Endodermal cell (in vitro differentiated cells): ENCODE measurements around the gene ZNF597. TPM values are rescaled to one million over a fixed set of nuclear protein-coding genes. Genes with fewer than 3 reads are reported as not detected.

Source experiments
- DNase-seq: peaks from one replicate; pipeline ENCODE4 v3.0.0-alpha.2; 2017
- H3K27ac ChIP-seq: 2 replicates; pipeline ENCODE4 v1.5.1; 2013; ENCODE audit warnings: mild to moderate bottlenecking, low read depth, low read length, moderate library complexity
- H3K27me3 ChIP-seq: 2 replicates; pipeline ENCODE4 v1.6.1; 2013; ENCODE audit warnings: mild to moderate bottlenecking, low read length, moderate library complexity; ENCODE audit not compliant: insufficient read depth, control insufficient read depth, poor library complexity, severe bottlenecking
- H3K36me3 ChIP-seq: 2 replicates; pipeline ENCODE4 v1.7.0; 2013; ENCODE audit warnings: mild to moderate bottlenecking, low read length, moderate library complexity; ENCODE audit not compliant: control insufficient read depth, insufficient read depth
- H3K4me1 ChIP-seq: one replicate; pipeline ENCODE4 v1.7.0; 2013; ENCODE audit warnings: low read length; ENCODE audit not compliant: control insufficient read depth, insufficient read depth
- H3K4me3 ChIP-seq: 2 replicates; pipeline ENCODE4 v1.5.1; 2013; ENCODE audit warnings: mild to moderate bottlenecking, low read length, moderate library complexity
- H3K9ac ChIP-seq: 2 replicates; pipeline ENCODE4 v1.6.1; 2013; ENCODE audit warnings: mild to moderate bottlenecking, low read length, moderate library complexity; ENCODE audit not compliant: poor library complexity, severe bottlenecking; ENCODE audit errors: extremely low read depth
- H3K9me3 ChIP-seq: 2 replicates; pipeline ENCODE4 v1.6.1; 2013; ENCODE audit warnings: mild to moderate bottlenecking, low read length, moderate library complexity; ENCODE audit not compliant: control insufficient read depth
- H3K27ac Mint-ChIP-seq: 2 replicates; pipeline ENCODE4 v1.8.0; 2020; ENCODE audit warnings: mixed read lengths
- H3K27me3 Mint-ChIP-seq: 2 replicates; pipeline ENCODE4 v1.8.0; 2021; ENCODE audit warnings: mild to moderate bottlenecking, mixed read lengths; ENCODE audit not compliant: insufficient read depth
- H3K36me3 Mint-ChIP-seq: 2 replicates; pipeline ENCODE4 v1.8.0; 2020; ENCODE audit warnings: low read depth, mixed read lengths
- H3K4me1 Mint-ChIP-seq: 2 replicates; pipeline ENCODE4 v1.8.0; 2020; ENCODE audit warnings: mixed read lengths
- H3K4me3 Mint-ChIP-seq: 2 replicates; pipeline ENCODE4 v1.8.0; 2020; ENCODE audit warnings: mild to moderate bottlenecking, moderate library complexity, mixed read lengths
- H3K9me3 Mint-ChIP-seq: 2 replicates; pipeline ENCODE4 v1.8.0; 2020; ENCODE audit warnings: mild to moderate bottlenecking, mixed read lengths
- CTCF ChIP-seq: fragments of 200-600 bp; sonication (generic); conservative IDR thresholded peaks from 2 replicates; pipeline ENCODE4 v1.5.0; 2021; ENCODE audit warnings: antibody characterized with exemption, mild to moderate bottlenecking
- WGBS, 2 experiments: methylation state at CpG; one replicate each; pipeline versions ENCODE4 v1.1.5 to v1.1.7; 2013; ENCODE audit warnings: missing lambda C conversion rate in 2 of 2, mixed read lengths in 1 of 2; ENCODE audit not compliant: insufficient coverage in 1 of 2, insufficient read length in 1 of 2; 5-methylcytosine and 5-hydroxymethylcytosine counted together
- total RNA-seq, 2 donors: library from RNA; stranded (reverse); fragmentation: NEBNext Ultra II Directional in 1 of 2; extraction: Animal tissue kit (Norgen Biotek cat#: 25700) in 1 of 2; gene quantifications; 2 replicates in 1 of 2; 3 replicates in 1 of 2; pipeline ENCODE4 v1.2.1, GENCODE V29; 2021

Gene ZNF597
- total RNA-seq, 2 donors from 2014 or later: 2.0 to 3.1 TPM

GRCh38 chr16:3465911-3466584 lies 22.7 kb upstream of the ZNF597 start:
- Histone ChIP-seq H3K36me3 (peaks cover 28% of the 10 kb centered on the region), H3K27me3 (no peaks in the 10 kb centered on the region), H3K9me3 (no peaks in the 10 kb centered on the region), H3K4me3 (no peak overlapping the region), H3K4me1 (peaks cover 4% of the 10 kb centered on the region), H3K9ac (no peak overlapping the region), H3K27ac (no peak overlapping the region)
- Mint-ChIP-seq H3K27ac (no peak overlapping the region), H3K36me3 (peaks cover 38% of the 10 kb centered on the region), H3K4me3 (no peak overlapping the region), H3K4me1 (peaks cover 37% of the 10 kb centered on the region), H3K9me3 (no peaks in the 10 kb centered on the region), H3K27me3 (no peaks in the 10 kb centered on the region)
- peak; percentile 30 for DNase-seq
- no peak for TF ChIP-seq CTCF
- WGBS, 2 experiments: 93 to 95% methylated on average over 15 to 21 of the region's 21 CpGs

DNA sequence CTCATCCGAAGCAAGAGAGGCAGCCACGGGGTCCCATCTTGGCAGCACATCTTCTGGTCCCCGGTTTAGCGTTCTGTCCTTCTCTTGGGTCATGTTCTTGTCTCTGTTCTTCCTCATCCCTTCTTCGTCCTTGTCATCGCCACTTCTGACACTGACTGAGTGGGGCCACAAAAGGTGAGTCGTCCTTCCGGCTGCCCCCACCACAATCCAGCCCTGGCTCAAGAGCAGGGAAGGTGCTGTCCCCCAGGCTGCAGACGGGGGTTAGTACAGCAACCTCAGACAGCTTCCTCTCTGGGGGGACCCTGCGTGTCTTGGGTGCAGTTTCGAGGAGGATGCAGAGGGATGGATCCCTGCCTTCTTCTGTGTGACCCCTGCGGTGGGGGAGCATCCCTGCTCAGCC lies 22.0 kb upstream of the ZNF597 start:
- no peak for TF ChIP-seq CTCF
- peaks cover 28% of the 10 kb centered on the region for H3K36me3 ChIP-seq
- DNase-seq: no peak
- no peak overlapping the region for H3K27ac ChIP-seq
- H3K9me3 ChIP-seq: no peaks in the 10 kb centered on the region
- Mint-ChIP-seq H3K27ac (no peak overlapping the region), H3K27me3 (no peaks in the 10 kb centered on the region), H3K36me3 (peaks cover 34% of the 10 kb centered on the region), H3K4me1 (peaks cover 43% of the 10 kb centered on the region), H3K4me3 (no peak overlapping the region), H3K9me3 (no peaks in the 10 kb centered on the region)
- WGBS, 2 experiments: 93 to 100% methylated on average over 8 to 12 of the region's 12 CpGs
- H3K4me3 ChIP-seq: no peak overlapping the region
- no peaks in the 10 kb centered on the region for H3K27me3 ChIP-seq
- H3K4me1 ChIP-seq: peaks cover 4% of the 10 kb centered on the region
- no peak overlapping the region for H3K9ac ChIP-seq

- WGBS, 2 experiments: 57 to 65% methylated on average over 2 to 8 of the region's 8 CpGs
- H3K27ac Mint-ChIP-seq: peak overlapping the region; percentile 94
- H3K27ac ChIP-seq: no peak overlapping the region
These were observed 17.8 kb upstream of the ZNF597 start for GRCh38 chr16:3461151-3461550.

More at GRCh38 chr16:3461151-3461550, 17.8 kb upstream of the ZNF597 start:
- H3K9ac ChIP-seq: no peak overlapping the region
- H3K27me3 ChIP-seq: no peaks in the 10 kb centered on the region
- no peaks in the 10 kb centered on the region for H3K27me3 Mint-ChIP-seq
- peak; percentile 66 for DNase-seq
- H3K36me3 Mint-ChIP-seq: peaks cover 16% of the 10 kb centered on the region
- H3K4me3 Mint-ChIP-seq: peak overlapping the region; percentile 30
- no peak for TF ChIP-seq CTCF
- peaks cover 19% of the 10 kb centered on the region for H3K36me3 ChIP-seq
- H3K4me1 Mint-ChIP-seq: peaks cover 38% of the 10 kb centered on the region
- peak overlapping the region; percentile 20 for H3K4me3 ChIP-seq
- H3K4me1 ChIP-seq: peaks cover 7% of the 10 kb centered on the region
- H3K9me3 ChIP-seq: no peaks in the 10 kb centered on the region
- no peaks in the 10 kb centered on the region for H3K9me3 Mint-ChIP-seq
